Natural killer cell (primary cell): ENCODE data around the gene TBC1D22B. TPM values are rescaled to one million over a fixed set of nuclear protein-coding genes. Genes with fewer than 3 reads are reported as not detected.

Experiments
- ATAC-seq, 3 donors: fragments of 150-1000 bp in 2 of 3; fragments of 200-7000 bp in 1 of 3; cut with Tn5 transposase; 1 replicate in 1 of 3; 2 replicates in 2 of 3; pipeline ENCODE4 v1.10.0; 2021; ENCODE audit warnings: mild to moderate bottlenecking in 2 of 3, moderate library complexity in 2 of 3
- DNase-seq, 2 donors: peaks; one replicate each; pipeline versions ENCODE4 v3.0.0 to v3.0.0-alpha.2; 2013 to 2021; ENCODE audit warnings: mixed read lengths in 1 of 2
- H3K27ac ChIP-seq: one replicate; pipeline ENCODE4 v1.5.1; 2013; ENCODE audit warnings: mild to moderate bottlenecking, low read length
- H3K27me3 ChIP-seq: one replicate; pipeline ENCODE4 v1.6.1; 2013; ENCODE audit warnings: low read length; ENCODE audit not compliant: control insufficient read depth, insufficient read depth
- H3K36me3 ChIP-seq: one replicate; pipeline ENCODE4 v1.6.1; 2013; ENCODE audit warnings: low read length; ENCODE audit not compliant: control insufficient read depth, insufficient read depth
- H3K4me1 ChIP-seq: one replicate; pipeline ENCODE4 v1.6.1; 2013; ENCODE audit warnings: low read length; ENCODE audit not compliant: control insufficient read depth, insufficient read depth
- H3K4me3 ChIP-seq: one replicate; pipeline ENCODE4 v1.5.1; 2013; ENCODE audit warnings: low read length
- H3K9me3 ChIP-seq: one replicate; pipeline ENCODE4 v1.6.1; 2013; ENCODE audit warnings: low read length; ENCODE audit not compliant: control insufficient read depth, insufficient read depth
- H3K27ac Mint-ChIP-seq, 2 donors: one replicate each; pipeline ENCODE4 v1.8.0; 2022; ENCODE audit warnings: mild to moderate bottlenecking in 2 of 2, mixed read lengths in 2 of 2, moderate library complexity in 1 of 2
- H3K27me3 Mint-ChIP-seq, 2 donors: one replicate each; pipeline ENCODE4 v1.8.0; 2022; ENCODE audit warnings: low read depth in 2 of 2, mixed read lengths in 2 of 2
- H3K36me3 Mint-ChIP-seq: one replicate; pipeline ENCODE4 v1.8.0; 2022; ENCODE audit warnings: mixed read lengths
- H3K4me1 Mint-ChIP-seq, 2 donors: one replicate each; pipeline ENCODE4 v1.8.0; 2022; ENCODE audit warnings: mixed read lengths in 2 of 2
- H3K4me3 Mint-ChIP-seq: one replicate; pipeline ENCODE4 v1.8.0; 2022; ENCODE audit warnings: mild to moderate bottlenecking, moderate library complexity, mixed read lengths
- H3K9me3 Mint-ChIP-seq, 2 donors: one replicate each; pipeline ENCODE4 v1.8.0; 2022; ENCODE audit warnings: mixed read lengths in 2 of 2
- WGBS: methylation state at CpG from one replicate; pipeline ENCODE4 v1.1.7; 2013; ENCODE audit warnings: missing lambda C conversion rate; ENCODE audit not compliant: insufficient coverage; 5-methylcytosine and 5-hydroxymethylcytosine counted together
- intact Hi-C: fragments of 100-400 bp; cut with micrococcal nuclease; formaldehyde crosslinking; loops from one replicate; pipeline ENCODE4 v1.14.2; 2022
- total RNA-seq, 4 donors: library from RNA; stranded (reverse); fragments of 120-200 nt in 1 of 4; gene quantifications; one replicate each; pipeline versions ENCODE4 v1.2.3 to v1.2.4, GENCODE V29; 2013 to 2022
- TF ChIP-seq, protein P1 (sequence below): fragments of 200-600 bp; IDR thresholded peaks from one replicate; pipeline ENCODE4 v1.8.0; 2022; ENCODE audit warnings: antibody characterized with exemption

Gene TBC1D22B
- total RNA-seq, 3 donors from 2014 or later (not counting 1 experiment from before 2014, with no cell fraction given): 8.0 to 12.1 (median 12.0) TPM

DNA sequence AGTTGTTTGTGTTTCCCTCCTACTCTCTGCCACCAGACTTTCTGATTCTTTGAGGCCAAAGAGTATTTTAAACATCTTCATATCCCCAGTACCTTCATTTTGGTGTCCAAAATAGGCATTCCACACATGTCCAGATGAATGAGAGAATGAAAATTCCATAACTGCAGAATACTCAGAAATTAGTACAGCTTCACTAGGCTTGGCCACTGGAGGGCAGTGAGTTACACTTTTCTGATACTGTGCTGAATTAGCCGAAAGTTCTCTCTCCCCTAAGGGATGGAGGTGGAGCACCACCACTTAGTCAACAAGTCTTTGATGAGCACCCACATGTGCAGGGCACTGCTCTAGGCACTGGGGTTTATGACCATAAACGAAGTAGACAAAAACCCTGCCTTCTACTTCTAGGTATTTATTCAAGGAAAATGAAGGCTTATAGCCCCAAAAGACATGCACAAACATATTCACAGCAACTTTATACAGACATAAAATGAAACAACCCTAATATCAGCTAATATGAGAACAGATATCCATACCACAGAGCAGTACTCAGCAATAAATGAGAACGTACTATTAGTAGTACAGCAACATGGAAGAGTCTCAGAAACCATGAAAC, 46.4 kb downstream of the TBC1D22B start:
- Histone ChIP-seq H3K9me3 (no peaks in the 10 kb centered on the region), H3K4me1 (no peaks in the 10 kb centered on the region), H3K36me3 (peaks cover 39% of the 10 kb centered on the region), H3K4me3 (no peak overlapping the region), H3K27me3 (no peaks in the 10 kb centered on the region), H3K27ac (no peak overlapping the region)
- no peaks in the 10 kb centered on the region for H3K9me3 Mint-ChIP-seq
- TF ChIP-seq, protein P1, sequence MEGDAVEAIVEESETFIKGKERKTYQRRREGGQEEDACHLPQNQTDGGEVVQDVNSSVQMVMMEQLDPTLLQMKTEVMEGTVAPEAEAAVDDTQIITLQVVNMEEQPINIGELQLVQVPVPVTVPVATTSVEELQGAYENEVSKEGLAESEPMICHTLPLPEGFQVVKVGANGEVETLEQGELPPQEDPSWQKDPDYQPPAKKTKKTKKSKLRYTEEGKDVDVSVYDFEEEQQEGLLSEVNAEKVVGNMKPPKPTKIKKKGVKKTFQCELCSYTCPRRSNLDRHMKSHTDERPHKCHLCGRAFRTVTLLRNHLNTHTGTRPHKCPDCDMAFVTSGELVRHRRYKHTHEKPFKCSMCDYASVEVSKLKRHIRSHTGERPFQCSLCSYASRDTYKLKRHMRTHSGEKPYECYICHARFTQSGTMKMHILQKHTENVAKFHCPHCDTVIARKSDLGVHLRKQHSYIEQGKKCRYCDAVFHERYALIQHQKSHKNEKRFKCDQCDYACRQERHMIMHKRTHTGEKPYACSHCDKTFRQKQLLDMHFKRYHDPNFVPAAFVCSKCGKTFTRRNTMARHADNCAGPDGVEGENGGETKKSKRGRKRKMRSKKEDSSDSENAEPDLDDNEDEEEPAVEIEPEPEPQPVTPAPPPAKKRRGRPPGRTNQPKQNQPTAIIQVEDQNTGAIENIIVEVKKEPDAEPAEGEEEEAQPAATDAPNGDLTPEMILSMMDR: no peak
- intact Hi-C loops: no loop called here
- H3K27ac Mint-ChIP-seq: no peak overlapping the region
- no peaks in the 10 kb centered on the region for H3K4me1 Mint-ChIP-seq
- no peak for ATAC-seq
- H3K27me3 Mint-ChIP-seq: no peaks in the 10 kb centered on the region
- H3K4me3 Mint-ChIP-seq: no peak overlapping the region
- peaks cover 16% of the 10 kb centered on the region for H3K36me3 Mint-ChIP-seq
- 29% methylated on average over 2 of the region's 3 CpGs for WGBS
- DNase-seq: peak in 1 of 2 donors; percentile 24

DNA sequence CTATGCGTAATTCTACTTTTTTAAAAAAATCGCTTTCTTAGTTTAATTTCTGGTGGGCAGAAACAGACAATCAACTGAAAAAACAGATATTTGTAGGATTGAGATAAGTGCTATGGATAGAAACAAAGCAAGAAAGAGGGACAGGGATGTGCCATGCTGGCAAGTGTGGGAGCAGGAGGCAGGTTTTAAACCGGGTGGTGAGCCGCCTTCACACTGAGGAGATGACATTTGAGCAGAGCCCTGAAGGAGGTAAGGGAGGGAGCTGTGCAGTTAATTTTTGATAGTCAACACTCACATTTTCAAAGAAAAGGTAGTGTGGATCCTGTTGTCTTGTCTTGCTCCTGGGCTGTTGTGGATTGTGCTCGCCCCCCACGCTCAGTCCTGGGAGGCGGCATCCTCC, 47.2 kb downstream of the TBC1D22B start:
- H3K4me3 ChIP-seq: no peak overlapping the region
- H3K9me3 Mint-ChIP-seq: no peaks in the 10 kb centered on the region

DNA sequence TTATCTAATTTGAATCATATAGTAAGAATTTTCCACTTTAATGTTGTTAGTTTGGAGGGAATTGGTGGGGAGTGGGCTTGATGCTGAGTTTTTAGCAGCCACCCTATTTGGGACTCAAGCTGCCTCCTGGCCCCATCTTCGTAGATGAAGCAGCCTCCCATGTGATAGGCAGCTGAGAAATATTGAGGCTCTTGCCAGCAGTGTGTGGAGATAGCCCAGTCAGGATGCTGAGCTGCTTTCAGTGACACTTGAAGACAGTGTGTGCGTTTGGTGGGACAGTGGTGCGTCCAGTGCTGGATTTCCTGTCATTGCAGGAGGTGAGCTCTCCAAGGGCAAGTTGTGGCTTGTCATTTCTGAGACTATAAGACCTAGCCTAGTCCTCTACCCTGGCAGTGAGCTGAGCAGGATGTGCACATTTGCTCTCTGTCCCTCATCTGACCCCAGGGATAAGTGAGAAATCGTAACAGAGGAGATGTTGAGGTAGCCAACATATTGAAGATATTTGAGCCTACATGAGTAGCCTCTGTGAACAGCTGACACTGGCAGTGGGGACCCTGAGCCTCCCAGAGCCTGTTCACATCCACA, 48.4 kb downstream of the TBC1D22B start:
- DNase-seq: no peak
- Mint-ChIP-seq H3K4me3 (no peak overlapping the region), H3K36me3 (peaks cover 16% of the 10 kb centered on the region), H3K27me3 (no peaks in the 10 kb centered on the region), H3K27ac (no peak overlapping the region), H3K4me1 (no peaks in the 10 kb centered on the region), H3K9me3 (no peaks in the 10 kb centered on the region)
- no peak for ATAC-seq
- H3K9me3 ChIP-seq: no peaks in the 10 kb centered on the region
- no peaks in the 10 kb centered on the region for H3K27me3 ChIP-seq
- intact Hi-C loops: no loop called here
- 96% methylated on average over 4 of the region's 4 CpGs for WGBS
- H3K4me3 ChIP-seq: no peak overlapping the region
- no peaks in the 10 kb centered on the region for H3K4me1 ChIP-seq
- no peak overlapping the region for H3K27ac ChIP-seq
- H3K36me3 ChIP-seq: peaks cover 36% of the 10 kb centered on the region
- TF ChIP-seq, protein P1: no peak

More for the DNA sequence above, 47.2 kb downstream of the TBC1D22B start:
- Histone ChIP-seq H3K27ac (no peak overlapping the region), H3K36me3 (peaks cover 39% of the 10 kb centered on the region), H3K4me1 (no peaks in the 10 kb centered on the region), H3K27me3 (no peaks in the 10 kb centered on the region), H3K9me3 (no peaks in the 10 kb centered on the region)
- no peak for ATAC-seq
- WGBS: 99% methylated on average over 7 of the region's 7 CpGs
- Mint-ChIP-seq H3K36me3 (peaks cover 16% of the 10 kb centered on the region), H3K4me3 (no peak overlapping the region), H3K4me1 (no peaks in the 10 kb centered on the region), H3K27ac (no peak overlapping the region), H3K27me3 (no peaks in the 10 kb centered on the region)
- TF ChIP-seq, protein P1: no peak
- intact Hi-C loops: no loop called here
- no peak for DNase-seq
